ENCODE measurements around the gene TAS2R8. TPM values are rescaled to one million over a fixed set of nuclear protein-coding genes. Genes with fewer than 3 reads are reported as not detected.
"Not testable (repeated sequence)": the region's sequence is repeated elsewhere in the genome, so short reads cannot be mapped to it uniquely, and the experiment has no call there.

The TAS2R8 gene, protein sequence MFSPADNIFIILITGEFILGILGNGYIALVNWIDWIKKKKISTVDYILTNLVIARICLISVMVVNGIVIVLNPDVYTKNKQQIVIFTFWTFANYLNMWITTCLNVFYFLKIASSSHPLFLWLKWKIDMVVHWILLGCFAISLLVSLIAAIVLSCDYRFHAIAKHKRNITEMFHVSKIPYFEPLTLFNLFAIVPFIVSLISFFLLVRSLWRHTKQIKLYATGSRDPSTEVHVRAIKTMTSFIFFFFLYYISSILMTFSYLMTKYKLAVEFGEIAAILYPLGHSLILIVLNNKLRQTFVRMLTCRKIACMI
- not detected in 2 replicates for total RNA-seq

DNA sequence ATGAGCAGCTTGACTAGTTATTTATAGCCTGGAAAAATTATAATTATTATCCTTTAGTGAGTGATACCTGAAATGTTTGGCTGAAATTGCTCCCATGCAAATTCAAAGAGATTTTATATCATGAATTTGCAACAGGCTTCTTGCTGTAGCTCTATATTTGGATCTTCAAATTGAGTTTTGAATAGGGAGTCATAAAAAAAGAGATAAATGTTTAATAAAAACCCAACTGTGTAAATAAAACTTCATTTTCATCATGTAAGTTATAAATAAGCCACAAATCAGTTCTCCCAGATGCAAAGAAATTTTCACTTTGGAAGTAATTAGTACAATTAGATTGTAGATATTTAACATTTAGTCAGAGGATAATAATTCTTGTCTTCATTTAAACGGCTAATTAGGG lies at the start of gene TAS2R8:
TAS2R8 (minus strand) TSS at position 101 of the 400 bp plus-strand sequence. CDS start 306 bp downstream, outside the sequence.
- no peak for DNase-seq (ENCODE audit: low read depth in 2 of 2)

GRCh38 chr12:10855807-10856206 lies 48.7 kb upstream of the TAS2R8 start:
- no peak for DNase-seq (ENCODE audit: low read depth in 2 of 2)

- DNase-seq (ENCODE audit: low read depth in 2 of 2) = no peak
These were observed 46.7 kb upstream of the TAS2R8 start for GRCh38 chr12:10853776-10854175.

DNA sequence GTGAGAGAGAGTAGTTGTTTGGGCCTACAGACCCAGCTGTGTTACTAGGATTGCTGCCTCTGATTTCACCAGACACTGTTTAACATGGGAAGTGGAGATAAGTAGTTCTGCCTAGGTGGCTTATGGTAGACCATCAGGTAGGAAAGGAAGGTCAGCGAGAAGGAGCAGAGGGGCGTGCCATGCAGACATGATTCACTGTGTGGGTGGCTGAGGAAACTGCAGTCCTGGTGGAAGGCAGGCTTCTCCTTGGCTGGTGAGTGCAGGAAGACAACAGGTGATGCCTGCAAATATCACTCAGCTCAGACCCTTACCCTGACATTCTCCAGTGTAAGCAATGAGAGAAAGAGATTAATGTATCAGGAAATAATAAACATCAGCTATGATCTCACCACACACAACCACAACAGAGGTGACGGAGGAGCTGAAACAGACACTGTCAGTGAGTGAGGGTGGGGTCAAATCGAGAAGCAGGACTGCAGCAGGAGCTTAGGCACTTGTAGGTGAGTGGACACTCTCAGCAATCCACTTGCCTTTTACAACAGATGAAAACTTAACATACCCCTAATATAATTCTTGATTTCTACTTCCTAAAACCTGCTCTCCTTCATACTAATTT lies 44.3 kb upstream of the TAS2R8 start:
- no peak for DNase-seq (ENCODE audit: low read depth in 2 of 2)

DNA sequence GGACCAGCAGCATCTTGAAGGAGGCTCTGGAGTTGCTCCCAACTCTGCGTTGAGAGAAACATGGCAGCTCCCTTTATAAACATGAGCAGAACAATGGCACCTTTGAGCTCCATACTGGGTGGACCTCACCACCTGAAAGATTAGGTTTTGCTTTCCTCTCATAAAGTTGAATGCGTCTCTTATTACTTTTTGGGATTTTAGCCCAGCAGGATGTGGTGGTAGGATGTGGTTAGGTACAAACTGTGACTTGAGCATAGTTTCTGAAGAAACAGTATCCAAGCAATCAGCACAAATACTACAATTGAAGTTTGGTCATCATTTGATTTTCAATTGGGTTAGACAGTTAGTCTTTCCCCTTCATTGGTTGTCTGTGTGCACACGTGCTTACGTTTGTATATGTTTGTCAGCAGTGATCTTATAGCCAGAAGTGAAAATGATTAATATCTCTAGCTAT lies 42.4 kb upstream of the TAS2R8 start, which contains the start of gene PRR4:
PRR4 (minus strand) TSS at position 51 of the 454 bp plus-strand sequence; CDS start at position 13, 38 bp downstream.
- no peak for DNase-seq (ENCODE audit: low read depth in 2 of 2)

DNA sequence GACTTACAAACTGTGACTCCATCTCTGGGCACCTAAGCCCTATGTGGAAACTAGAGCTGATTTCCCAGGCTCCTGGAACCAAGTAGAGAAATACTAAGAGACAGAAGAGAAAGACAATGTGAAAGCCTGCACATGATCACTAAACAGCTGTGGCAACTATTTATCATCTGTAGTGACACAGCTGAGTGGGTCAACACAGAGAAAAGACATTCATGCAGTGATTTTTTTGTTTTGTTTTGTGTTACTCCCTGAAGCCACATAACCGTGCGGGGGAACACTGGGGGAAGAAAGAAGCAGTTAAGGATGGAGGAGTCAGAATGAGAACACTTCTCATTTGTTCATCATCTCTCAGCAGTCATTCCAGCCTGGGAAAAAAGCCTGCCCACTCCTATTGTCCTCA lies 40.7 kb upstream of the TAS2R8 start:
- DNase-seq (ENCODE audit: low read depth in 2 of 2) = no peak

DNA sequence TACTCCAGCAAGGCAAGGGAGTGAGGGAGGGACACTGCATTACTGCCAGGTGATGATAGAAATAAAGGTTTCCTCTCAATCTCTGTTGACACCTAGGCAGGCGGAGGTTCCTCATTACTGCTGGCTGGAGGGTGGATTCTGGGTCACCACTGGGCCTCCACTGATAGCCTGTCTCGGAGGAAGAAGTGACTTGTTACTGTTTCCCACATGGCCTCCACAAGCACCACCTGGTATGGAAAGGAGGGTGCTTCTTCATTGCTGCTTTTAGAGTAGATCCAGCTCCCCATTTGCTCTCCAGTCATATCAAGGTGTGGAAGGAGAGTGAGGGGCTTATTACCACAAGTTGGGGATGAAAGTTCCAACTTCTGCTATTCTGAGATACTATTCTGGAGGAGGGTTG lies 35.8 kb upstream of the TAS2R8 start:
- no peak for DNase-seq (ENCODE audit: low read depth in 2 of 2)

GRCh38 chr12:10838461-10838860 lies 31.4 kb upstream of the TAS2R8 start:
- DNase-seq (ENCODE audit: low read depth in 2 of 2) = no peak

DNA sequence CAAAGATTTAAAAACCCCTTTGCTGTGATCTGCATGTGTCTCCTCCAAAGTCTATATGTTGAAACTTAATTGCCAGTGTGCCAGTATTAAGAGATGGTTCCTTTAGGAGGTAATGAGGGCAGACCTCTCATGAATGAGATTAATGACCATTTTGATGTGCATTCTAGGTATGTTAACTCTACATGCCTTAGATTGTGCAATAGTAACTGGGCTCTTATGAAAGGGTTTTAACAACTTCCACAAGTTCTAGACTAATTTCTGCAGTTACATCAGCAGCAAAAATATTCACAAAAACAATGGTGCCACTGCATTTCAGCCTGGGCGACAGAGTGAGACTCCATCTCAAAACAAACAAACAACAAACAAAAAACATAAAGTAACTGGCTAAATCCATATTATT lies 22.9 kb upstream of the TAS2R8 start:
- DNase-seq (ENCODE audit: low read depth in 2 of 2) = no peak

GRCh38 chr12:10826258-10826657 lies 19.2 kb upstream of the TAS2R8 start, which contains the start of gene TAS2R10:
TAS2R10 (minus strand) TSS chr12:10826358; CDS start chr12:10826269, 89 bp downstream.
- DNase-seq (ENCODE audit: low read depth in 2 of 2) = no peak

DNA sequence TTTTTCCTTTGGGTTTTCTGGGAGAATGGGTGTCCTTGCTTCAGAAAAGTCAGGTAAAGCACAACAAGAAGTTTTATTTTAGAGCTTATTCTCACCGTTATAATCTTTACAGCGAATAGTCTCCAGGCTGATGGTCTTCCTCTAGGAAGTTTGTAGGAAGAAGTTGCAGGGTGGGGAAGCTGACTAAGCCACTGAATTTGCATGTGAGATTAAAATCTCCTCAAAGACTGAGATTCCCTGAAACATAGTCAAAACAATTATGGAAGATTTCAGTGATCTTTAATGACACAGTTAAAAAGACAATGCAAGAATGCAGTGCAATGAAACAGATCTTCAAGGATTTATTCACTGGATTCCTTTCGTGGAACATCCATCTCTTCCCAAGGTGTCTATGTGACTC lies 17.9 kb upstream of the TAS2R8 start:
- DNase-seq (ENCODE audit: low read depth in 2 of 2) = no peak

GRCh38 chr12:10811883-10812536 lies 4.9 kb upstream of the TAS2R8 start:
- DNase-seq (ENCODE audit: low read depth in 2 of 2) = no peak

GRCh38 chr12:10810068-10810467 lies 3.0 kb upstream of the TAS2R8 start, which contains the start of gene TAS2R9:
TAS2R9 (minus strand) TSS chr12:10810168; CDS start chr12:10810075, 93 bp downstream.
- DNase-seq (ENCODE audit: low read depth in 2 of 2) = no peak

DNA sequence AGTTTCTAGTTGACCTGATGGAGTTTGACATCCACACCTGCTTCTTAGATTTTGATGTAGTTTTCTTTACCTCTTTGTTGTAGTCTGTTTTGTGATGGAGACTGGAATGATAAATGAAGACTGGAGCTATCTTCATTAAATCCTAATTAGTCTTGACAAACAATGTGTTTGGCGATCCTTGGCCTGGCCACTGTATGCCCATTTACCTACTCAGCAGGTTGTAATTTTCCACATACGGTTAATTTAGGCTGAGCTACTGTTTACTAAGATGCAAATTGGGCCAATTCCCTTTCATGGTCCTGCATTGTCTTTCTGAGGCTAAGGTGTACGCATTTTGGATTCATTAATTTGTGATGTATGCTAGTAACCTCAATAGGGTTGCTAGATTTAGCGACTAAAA lies 4.5 kb downstream of the TAS2R8 start, which contains the start of gene TAS2R7:
TAS2R7 (minus strand) TSS at position 41 of the 400 bp plus-strand sequence. CDS start 57 bp downstream, outside the sequence.
- DNase-seq (ENCODE audit: low read depth in 2 of 2) = no peak

GRCh38 chr12:10801741-10802140 lies 5.3 kb downstream of the TAS2R8 start:
- DNase-seq (ENCODE audit: low read depth in 2 of 2) = no peak

DNA sequence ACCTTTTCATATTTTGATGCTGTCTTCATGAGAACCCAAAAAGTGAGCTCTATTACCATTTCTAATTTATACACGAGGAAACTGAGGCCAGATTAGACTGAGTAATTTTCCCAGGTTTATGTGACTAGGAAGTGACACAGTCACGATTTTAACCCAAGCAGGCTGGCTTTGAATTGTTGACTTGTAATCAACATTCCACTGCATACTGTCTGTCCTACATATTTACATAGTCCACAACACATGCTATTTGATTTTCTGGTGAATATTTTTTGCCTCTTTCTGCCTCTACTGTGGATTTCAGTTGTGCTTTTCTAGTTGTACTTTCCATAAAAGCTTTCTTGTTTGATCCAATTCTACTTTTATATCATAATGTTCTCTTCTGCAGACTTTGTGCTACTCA lies 12.9 kb downstream of the TAS2R8 start:
- no peak for DNase-seq (ENCODE audit: low read depth in 2 of 2)

DNA sequence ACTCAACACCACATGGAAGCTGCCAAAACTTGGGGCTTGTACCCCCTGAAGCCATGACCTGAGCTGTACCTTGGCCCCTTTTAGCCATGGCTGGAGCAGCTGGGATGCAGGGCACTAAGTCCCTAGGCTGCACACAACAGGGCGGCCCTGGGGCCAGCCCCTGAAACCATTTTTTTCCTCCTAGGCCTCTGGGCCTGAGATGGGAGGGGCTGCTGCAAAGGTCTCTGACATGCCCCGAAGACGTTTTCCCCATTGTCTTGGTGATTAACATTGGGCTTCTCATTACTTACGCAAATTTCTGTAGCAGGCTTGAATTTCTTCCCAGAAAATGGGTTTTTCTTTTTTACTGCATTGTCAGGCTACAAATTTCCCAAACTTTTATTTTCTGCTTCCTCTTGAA lies 15.3 kb downstream of the TAS2R8 start:
- DNase-seq (ENCODE audit: low read depth in 2 of 2) = not testable (repeated sequence)

GRCh38 chr12:10783252-10783651 lies 23.8 kb downstream of the TAS2R8 start:
- no peak for DNase-seq (ENCODE audit: low read depth in 2 of 2)

- no peak for DNase-seq (ENCODE audit: low read depth in 2 of 2)
These were observed 28.0 kb downstream of the TAS2R8 start for GRCh38 chr12:10779103-10779502.

GRCh38 chr12:10771132-10771733 lies 35.9 kb downstream of the TAS2R8 start:
- peak; percentile 36 to 57 for DNase-seq (ENCODE audit: low read depth in 2 of 2)

DNA sequence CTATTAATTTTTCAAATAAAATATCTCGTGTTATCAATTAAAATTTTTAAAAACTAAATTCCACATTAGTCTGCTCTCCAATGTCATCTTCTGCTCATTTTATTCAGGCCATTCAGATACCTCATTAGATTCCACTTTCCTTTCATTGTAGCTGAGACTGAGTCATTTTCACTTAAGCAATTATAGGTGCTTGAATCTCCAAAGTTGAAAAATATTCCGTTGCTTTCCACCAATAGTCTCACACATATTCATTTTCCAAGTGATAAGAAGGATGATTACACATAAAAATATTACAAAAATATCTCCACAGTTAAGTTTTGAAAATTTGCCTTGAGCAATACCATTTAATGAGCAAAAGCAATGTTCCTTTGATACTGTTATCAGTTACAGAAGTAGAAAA lies 47.4 kb downstream of the TAS2R8 start:
- no peak for DNase-seq (ENCODE audit: low read depth in 2 of 2)

DNA sequence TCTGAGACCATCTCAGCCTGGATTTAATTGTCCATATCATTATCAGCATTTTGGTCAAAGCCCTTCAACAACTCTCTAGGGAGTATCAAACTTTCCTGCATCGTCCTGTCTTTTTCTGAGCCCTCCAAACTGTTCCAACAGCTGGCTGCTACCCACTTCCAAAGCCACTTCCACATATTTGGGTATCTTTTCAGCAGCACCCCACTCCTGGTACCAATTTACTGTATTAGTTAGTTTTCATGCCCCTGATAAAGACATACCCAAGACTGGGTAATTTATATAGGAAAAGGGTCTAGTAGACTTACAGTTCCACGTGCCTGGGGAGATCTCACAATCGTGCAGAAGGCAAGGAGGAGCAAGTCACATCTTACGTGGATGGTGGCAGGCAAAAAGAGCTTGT lies 50.9 kb downstream of the TAS2R8 start:
- DNase-seq (ENCODE audit: low read depth in 2 of 2) = no peak
